ENCODE measurements around the gene USP11.
A peak's percentile ranks its signal among the peaks of the same experiment; 100 is the strongest.

Gene USP11

GRCh38 chrX:47226071-47226470 is 6.7 kb upstream of the USP11 start:
- no peak for DNase-seq

GRCh38 chrX:47226531-47227333 is 6.1 kb upstream of the USP11 start:
- DNase-seq = no peak

- no peak for DNase-seq
Observed at GRCh38 chrX:47227334-47227583, 5.5 kb upstream of the USP11 start.

GRCh38 chrX:47228550-47229270 is 4.1 kb upstream of the USP11 start:
- no peak for DNase-seq

GRCh38 chrX:47229427-47229826 is 3.4 kb upstream of the USP11 start:
- DNase-seq = no peak

- no peak for DNase-seq
Observed at GRCh38 chrX:47230136-47230868, 2.5 kb upstream of the USP11 start.

- DNase-seq = no peak
Observed at GRCh38 chrX:47231167-47231566, 1.6 kb upstream of the USP11 start.

- DNase-seq = no peak
Observed at GRCh38 chrX:47232197-47232802, 509 bp upstream of the USP11 start.

GRCh38 chrX:47233333-47234113 is 714 bp downstream of the USP11 start:
- peak; percentile 97 for DNase-seq

GRCh38 chrX:47234583-47234982 is 1.8 kb downstream of the USP11 start:
- DNase-seq = no peak

GRCh38 chrX:47235691-47236103 is 2.9 kb downstream of the USP11 start:
- no peak for DNase-seq

GRCh38 chrX:47239199-47239598 is 6.4 kb downstream of the USP11 start:
- DNase-seq = no peak

GRCh38 chrX:47239898-47240545 is 7.2 kb downstream of the USP11 start:
- DNase-seq = no peak

- no peak for DNase-seq
Observed at GRCh38 chrX:47240619-47241018, 7.8 kb downstream of the USP11 start.

- no peak for DNase-seq
Observed at GRCh38 chrX:47241201-47242011, 8.6 kb downstream of the USP11 start.

GRCh38 chrX:47242321-47242720 is 9.5 kb downstream of the USP11 start:
- no peak for DNase-seq

GRCh38 chrX:47243351-47243750 is 10.5 kb downstream of the USP11 start:
- DNase-seq = no peak

- DNase-seq = no peak
Observed at GRCh38 chrX:47244676-47245075, 11.9 kb downstream of the USP11 start.

- DNase-seq = no peak
Observed at GRCh38 chrX:47245156-47245555, 12.3 kb downstream of the USP11 start.

GRCh38 chrX:47247206-47247998 is 14.6 kb downstream of the USP11 start:
- no peak for DNase-seq

- no peak for DNase-seq
Observed at GRCh38 chrX:47247999-47248320, 15.2 kb downstream of the USP11 start.
